HG03378 (cell line): ENCODE results near the gene SRD5A3.
"Not testable (repeated sequence)": the region's sequence is repeated elsewhere in the genome, so short reads cannot be mapped to it uniquely, and the experiment has no call there.

ENCODE experiments used
- ATAC-seq: cut with Tn5 transposase; IDR thresholded peaks from one replicate; pipeline ENCODE4 v1.9.1; 2021; ENCODE audit warnings: mild to moderate bottlenecking, moderate library complexity; ENCODE audit not compliant: unreplicated experiment

Gene SRD5A3

DNA sequence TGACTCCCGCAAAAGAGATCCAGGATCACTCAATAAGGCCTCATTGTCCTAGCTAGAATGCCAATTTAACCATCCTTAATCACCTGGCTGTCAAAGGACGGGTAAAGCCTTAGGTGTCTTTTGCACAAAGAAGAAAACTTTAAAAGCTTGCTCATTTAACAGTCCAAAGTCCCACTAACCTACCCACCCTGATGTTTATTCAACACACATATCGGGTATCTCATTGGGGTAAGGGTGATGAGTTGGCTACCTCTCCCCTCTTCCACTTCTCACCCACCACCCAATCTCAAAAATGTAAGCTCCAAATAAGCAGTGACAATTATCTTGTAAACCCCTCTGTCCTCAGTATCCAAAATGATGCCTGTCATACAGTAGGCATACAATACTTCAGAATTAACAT is 988 bp upstream of the SRD5A3 start:
- no peak for ATAC-seq

DNA sequence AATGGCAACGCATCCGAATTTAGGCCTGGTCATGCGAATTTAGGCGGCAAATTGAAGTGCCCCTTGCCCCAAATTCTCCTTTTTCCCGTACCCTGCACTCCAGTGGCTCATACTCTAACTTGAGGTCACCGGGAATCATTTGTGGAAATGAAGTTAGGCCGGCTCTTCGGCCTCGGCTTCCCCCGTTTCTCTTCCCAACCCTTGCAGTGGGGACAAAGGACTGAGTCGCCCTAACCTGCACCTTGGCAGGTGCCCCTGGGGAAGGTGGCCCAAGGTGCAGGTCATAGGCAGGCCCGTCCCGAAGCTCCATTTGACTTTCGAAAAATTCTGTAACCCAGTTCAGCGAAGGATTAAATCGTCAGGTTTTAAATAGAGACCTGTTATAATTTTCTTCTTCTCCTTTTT is 811 bp downstream of the SRD5A3 start:
- ATAC-seq: peak; percentile 9

DNA sequence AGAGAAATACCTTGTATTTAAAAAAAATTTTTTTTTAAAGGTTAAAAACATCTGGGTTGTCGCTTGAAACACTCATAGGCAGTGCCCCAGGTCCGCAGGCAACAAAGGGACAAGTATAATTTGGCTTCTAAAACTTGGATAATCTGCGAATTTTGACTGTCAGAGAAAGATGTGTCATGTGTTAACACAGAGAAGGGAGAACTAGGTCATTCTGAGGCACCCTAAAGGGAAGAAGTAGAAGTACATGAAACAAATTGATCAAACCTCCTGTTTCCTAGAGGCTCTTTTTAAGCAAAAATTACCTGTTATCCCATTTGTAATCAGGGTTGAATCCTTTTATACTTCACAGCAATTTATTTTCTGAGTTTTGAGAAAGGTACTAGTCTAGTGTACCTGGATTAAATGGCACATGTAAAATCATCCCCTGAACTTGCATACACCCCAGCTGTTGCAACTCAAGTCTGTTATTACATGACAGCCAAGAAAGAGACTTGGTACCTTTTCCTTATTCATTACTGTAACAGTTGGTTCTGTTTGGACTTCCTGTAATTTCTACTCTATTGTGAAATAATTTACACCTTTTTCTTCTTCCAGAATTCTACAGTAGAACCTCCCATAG is 1.7 kb downstream of the SRD5A3 start:
- ATAC-seq: no peak

DNA sequence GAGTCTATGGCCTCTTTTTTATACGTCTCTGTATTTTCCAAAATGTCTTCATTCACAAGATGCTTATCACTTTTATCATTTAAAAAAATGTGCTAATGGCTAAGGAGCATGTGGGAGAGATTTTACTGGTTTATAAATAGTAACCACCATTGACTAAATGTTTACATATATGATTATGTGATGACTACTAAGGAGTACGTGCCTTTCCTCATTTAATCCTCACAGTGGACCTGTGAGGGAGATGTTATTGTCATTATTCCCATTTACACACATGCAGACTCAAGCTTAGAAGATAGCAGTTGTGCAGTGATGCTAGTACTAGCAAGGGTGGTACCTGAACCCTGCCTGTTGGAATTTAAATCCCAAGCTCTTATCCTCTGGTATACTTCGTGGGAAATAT is 2.4 kb downstream of the SRD5A3 start:
- no peak for ATAC-seq

DNA sequence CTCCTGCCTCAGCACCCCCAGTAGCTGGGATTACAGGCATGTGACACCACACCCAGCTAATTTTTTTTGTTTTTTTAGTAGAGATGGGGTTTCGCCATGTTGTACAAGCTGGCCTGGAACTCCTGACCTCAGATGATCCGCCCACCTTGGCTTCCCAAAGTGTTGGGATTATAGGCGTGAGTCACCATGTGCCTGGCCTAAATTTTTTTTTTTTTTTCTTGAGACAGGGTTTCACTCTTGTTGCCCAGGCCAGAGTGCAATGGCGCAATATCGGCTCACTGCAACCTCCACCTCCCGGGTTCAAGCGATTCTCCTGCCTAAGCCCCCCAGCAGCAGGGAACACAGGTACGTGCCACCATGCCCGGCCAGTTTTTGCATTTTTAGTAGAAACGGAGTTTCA is 4.8 kb downstream of the SRD5A3 start:
- not testable (repeated sequence) for ATAC-seq

DNA sequence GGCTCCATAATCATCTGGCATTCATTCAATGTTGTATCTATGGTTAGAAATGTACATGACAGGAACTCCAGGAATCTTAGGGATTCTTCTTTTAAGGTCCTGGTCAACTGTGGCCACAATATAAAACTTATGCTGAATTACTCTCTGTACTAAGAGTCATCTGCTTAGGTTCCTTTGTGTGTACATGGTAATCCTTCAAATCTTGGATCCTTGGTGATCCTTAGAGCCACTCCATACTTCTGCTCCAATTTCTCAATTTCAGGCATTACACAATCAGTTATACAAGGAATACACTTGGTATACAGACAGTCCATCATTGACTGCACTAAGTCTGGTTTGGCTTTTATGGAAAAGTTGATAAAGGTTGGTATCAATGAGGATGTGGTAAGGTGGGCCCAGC is 5.8 kb downstream of the SRD5A3 start:
- ATAC-seq: no peak

DNA sequence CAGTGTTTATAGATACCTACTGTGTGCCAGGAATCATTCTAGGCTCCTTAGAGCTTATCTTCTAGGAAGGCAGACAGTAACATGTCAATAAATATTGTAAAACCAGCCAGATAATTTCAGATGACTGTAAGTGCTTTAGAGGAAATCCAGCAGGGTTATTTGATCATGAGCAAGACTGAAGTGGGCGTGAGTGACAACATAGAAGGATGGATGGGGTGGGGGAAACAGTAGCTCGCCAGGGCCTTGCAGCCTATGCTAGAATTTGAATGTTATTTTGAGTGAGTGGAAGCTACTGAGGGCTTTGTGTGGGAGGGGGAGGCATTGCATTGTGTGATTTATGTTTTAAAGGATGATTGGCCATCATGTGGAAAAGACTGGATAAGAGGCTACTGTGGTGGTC is 6.7 kb downstream of the SRD5A3 start:
- no peak for ATAC-seq

DNA sequence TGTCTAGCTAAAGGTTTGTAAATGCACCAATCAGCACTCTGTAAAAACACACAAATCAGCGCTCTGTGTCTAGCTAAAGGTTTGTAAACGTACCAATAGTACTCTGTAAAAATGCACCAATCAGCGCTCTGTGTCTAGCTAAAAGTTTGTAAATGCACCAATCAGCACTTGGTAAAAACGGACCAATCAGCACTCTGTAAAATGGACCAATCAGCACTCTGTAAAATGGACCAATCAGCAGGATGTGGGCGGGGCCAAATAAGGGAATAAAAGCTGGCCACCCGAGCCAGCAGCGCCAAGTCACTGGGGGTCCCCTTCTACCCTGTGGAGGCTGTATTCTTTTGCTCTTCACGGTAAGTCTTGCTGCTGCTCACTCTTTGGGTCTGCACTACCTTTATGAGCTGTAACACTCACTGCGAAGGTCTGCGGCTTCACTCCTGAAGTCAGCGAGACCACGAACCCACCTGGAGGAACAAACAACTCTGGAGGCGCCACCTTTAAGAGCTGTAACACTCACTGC is 7.2 kb downstream of the SRD5A3 start:
- ATAC-seq: not testable (repeated sequence)

DNA sequence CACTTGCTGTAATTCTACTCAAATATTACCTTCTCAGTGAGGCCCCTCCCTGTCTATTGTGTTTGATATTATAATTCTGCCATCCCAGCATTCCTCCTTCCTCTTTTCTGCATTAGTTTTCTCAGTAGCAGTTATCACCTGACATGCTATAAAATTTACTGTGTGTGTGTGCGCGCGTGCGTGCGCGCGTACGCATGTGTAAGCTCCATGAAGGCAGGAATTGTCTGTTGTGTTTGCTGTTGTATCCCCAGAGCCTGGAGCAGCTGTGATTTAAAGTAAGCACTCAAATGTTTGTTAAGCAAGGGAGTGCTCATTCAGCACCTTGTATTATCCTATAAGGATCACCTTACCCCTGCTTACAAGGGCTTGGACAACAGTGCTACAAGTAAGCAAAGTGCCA is 8.6 kb downstream of the SRD5A3 start:
- ATAC-seq: no peak

DNA sequence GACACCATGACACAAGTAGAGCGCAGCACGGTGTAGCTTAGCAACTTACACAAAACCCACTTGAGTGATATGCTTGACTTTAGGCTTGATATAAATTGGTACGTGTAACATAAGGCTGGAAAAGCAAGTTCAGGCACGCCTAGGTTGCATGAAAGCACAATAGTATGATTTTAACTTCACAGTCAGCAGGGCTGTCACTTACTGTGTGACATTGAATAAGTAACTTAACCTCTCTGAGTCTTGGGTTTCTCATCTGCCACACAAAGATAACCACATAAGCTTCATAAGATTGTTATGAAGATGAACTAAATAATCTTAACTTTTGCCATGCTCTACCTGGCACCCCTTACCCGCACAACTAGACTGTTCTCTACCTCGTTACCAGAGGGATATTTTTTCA is 9.5 kb downstream of the SRD5A3 start:
- ATAC-seq: no peak

DNA sequence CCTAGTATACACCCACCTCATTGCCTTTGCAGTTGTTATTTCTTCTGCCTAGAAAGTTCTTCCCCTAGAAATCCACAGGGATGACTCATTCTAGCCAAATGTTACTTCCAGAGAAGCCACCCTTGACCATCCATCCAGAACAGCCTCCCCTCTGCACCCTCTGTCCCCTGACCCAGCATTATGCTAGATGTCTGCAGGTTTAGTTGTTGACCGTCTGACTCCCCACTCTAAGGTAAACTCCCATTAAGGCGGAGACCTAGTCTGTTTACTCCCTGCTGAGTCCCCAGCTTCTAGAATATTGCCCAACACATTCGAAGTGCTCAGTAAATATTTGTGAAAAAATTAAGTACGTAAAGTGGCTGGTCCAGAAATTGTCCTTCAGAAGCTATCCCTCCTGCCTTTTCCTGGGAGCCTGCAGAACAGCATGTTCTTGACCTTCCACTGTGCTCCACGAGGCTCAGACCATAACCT is 11.0 kb downstream of the SRD5A3 start:
- no peak for ATAC-seq

DNA sequence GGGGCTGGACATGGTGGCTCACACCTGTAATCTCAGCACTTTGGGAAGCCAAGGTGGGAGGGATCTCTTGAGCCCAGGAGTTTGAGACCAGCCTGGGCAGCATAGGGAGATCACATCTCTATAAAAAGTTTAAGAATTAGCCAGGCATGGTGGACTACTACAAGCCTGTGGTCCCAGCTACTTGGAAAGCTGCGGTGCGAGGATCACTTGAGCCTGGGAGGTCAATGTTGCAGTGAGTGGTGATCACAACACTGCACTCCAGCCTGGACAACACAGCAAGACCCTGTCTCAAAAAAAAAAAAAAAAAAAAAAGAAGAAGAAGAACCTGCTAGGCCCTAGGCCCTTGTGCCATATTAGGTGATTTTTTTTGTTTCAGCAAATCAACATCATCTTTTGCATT is 12.2 kb downstream of the SRD5A3 start:
- no peak for ATAC-seq

DNA sequence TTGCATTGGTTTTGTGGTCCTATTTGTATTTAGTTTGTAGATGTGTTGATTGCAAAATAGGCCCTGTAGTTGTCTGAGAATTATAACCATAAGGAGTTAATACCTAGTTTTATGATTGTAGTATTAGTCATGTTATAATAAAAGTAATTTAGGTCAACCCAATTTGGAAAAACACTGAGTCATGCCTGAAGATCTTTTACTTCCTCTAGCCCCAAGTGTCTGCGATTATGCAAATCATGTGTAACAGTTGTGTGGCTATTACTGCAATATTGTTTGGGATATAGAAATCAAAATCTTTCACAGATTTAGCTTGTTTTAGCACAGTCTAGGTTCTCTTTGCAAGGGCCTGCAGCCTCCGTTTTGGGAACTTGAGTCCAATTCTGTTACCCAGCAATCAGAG is 12.6 kb downstream of the SRD5A3 start:
- ATAC-seq: peak; percentile 93

DNA sequence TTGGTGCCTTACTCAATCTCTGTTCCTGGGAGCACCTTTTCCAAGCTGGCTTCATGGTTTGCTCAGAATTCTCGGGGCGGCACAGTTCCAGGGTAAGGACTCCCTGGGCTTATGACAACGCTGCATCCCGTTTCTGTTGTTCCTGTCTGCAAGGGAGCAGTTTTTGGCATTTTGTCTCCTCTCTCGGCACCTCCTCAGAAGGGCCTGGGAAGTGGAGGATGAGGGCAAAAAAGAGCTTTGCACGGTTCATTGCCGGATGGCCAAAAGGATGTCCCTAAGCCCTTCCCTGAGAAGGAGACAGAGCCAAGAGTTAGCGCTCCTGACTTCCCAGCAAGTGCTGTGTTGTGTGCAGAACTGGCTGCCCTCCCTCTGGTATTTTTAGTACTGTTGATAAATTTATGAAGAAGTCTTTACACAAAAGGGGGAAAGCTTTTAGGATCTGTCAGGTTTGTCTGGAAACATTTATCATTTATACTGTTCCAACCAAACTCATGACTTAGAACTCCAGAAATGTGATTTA is 13.4 kb downstream of the SRD5A3 start:
- no peak for ATAC-seq

DNA sequence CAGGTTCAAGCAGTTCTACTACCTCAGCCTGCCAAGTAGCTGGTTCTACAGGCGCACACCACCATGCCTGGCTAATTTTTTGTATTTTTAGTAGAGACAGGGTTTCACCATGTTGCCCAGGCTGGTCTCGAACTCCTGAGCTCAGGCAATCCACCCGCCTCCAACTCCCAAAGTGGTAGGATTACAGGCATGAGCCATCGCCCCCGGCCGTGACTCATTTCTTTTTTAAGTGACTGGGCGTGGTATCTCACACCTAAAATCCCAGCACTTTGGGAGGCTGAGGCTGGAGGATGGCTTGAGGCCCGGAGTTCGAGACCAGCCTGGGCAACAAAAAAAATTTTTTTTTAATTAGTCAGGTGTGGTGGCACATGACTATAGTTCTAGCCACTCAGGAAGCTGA is 16.9 kb downstream of the SRD5A3 start:
- not testable (repeated sequence) for ATAC-seq

DNA sequence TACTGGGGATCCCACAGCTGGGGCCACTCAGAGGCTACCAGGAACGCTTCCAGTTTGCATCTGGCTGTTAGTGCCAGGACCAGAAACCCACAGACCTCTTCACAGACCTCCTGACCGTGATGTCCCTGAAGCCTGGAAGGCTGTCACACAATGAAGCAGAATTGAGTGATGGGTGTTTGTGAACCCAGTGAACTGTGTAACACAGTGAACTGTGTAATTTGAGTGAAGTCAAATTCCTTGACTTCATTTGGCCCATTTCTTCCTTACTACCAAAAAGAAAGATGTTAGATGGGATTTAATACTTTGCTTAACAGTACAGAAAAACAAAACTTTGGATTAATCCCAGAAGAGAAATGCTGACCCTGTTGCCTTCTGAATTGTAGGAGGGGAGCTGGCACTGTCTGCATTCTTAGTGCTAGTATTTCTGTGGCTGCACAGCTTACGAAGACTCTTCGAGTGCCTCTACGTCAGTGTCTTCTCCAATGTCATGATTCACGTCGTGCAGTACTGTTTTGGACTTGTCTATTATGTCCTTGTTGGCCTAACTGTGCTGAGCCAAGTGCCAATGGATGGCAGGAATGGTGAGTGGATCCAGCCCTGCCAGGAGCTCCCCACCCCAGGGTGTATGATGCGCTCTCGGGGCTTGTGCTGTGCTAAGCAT is 17.8 kb downstream of the SRD5A3 start:
- no peak for ATAC-seq

DNA sequence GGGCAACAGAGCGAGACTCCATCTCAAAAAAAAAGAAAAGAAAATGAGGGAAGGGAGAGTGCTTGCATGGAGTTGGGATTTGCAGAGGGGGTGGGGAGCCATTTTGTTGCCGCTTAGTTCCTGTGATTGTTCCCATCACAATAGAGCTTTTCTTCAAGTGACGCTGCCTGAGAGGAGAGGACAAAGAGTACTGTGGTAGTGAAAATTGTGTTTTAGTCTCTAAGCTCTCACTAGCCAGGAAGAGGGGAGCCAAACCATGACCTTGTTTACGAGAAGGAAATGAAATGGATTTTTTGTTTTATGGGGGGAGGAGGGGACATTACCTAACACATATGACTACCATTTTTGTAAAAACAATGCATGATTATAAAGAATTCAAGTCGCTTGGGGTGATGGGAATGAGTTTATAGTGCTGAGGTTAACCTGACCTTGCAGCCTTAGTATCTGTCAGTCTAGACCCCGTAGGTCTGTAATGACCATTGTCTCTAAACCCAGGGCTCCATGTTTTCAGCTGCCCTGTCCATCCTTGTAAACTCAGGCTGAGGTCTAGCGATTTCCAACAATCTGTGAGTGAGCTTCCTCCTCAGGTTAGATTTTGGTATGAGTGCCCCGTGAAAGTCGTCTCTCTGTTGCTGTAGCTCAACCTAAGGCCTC is 18.8 kb downstream of the SRD5A3 start:
- ATAC-seq: no peak

DNA sequence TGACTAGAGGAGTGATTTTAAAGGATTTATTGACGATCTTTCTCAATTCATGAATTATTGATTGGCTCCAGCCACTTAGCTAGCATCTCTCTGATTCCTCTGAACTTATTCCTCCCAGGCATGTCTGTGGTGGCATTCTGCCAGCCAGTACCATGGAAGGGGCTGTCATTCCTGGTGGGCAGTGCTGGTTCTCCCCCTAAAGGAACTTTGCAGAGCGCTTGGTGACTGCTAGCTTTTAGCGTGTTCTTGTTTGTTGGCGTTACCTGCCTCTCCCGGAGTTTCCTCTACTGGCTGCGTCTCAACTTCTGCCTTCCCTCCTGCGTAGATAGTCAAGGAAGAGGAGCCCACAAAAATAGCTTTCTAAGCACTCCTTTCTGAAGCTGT is 19.3 kb downstream of the SRD5A3 start:
- ATAC-seq: no peak

DNA sequence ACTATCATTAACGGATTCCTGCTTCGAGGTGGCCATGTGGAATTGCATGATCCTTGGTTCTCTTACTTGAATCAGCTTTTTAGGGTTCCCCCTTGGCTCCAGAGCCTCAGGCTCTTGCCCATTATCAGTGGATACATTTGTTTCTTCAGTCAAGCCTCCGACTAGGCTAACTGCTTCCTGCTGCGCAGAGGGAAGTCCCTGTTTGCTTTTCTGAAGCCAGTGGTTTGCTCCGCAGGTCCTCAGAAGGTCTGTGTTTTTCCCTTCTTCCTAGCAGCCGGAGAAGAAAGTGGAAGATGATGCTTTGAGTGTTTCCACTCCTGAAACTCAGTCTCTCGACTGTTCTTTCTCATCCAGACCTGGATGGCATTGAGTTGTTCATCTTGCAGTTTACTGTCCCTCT is 20.6 kb downstream of the SRD5A3 start:
- ATAC-seq: no peak

DNA sequence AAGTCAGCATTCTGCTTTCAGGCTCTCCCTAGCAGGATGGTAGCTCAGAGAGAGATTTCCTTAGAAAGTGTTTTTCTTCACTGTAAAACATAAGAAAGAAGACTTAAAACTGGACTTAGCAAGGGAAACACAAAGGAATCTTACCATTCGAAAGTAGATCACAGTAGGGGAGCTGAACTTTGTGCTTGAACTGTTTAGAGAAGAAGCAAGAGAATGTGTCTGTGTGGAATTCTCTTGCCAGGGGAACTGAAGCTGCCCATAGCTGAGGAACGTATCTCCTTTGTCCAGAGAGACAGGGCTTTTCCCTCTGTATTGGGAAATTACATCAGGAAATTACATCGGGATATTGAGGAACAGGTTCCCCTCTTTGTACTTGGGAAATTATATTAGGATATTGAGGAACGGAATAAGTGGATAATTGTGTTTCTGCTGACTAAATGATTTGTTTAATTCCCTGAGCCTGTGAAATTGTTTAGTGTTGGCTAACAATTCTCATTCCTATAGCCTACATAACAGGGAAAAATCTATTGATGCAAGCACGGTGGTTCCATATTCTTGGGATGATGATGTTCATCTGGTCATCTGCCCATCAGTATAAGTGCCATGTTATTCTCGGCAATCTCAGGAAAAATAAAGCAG is 21.2 kb downstream of the SRD5A3 start:
- no peak for ATAC-seq

DNA sequence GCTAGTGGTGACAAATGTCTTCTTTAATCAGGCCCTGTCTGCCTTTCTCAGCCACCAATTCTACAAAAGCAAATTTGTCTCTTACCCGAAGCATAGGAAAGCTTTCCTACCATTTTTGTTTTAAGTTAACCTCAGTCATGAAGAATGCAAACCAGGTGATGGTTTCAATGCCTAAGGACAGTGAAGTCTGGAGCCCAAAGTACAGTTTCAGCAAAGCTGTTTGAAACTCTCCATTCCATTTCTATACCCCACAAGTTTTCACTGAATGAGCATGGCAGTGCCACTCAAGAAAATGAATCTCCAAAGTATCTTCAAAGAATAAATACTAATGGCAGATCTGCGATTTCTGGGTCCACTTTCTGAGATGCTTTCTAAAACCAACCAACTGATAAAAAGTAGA is 23.9 kb downstream of the SRD5A3 start:
- no peak for ATAC-seq
